ENCODE results near the gene DYNC1I1. TPM values are rescaled to one million over a fixed set of nuclear protein-coding genes. Genes with fewer than 3 reads are reported as not detected.

Gene DYNC1I1
- total RNA-seq, 4 donors from 2014 or later, result 7.8 to 21.3 (median 11.6) TPM

DNA sequence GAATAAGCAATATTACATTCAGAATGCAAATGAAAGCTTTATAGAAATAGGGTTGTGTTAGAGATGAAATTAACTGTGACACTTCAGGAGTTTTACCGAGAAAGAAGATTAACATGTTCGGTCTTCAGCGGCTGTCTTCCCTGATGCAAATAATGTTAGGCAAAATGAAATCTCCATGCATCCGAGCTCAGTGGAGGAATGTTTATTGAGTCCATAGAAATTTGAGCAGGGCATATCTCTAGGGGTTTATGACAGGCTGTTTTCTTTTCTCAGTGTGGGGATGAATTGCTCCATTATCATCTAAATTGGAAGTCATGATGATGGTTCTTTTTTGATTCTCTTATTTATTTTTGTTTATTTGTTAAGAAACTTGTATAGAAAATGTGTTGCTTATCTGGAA, 31.7 kb downstream of the DYNC1I1 start:
- no peak for DNase-seq
- ATAC-seq, result no peak
- in situ Hi-C loops (cut with MboI; ENCODE audit: low sequenced_read_pairs in 4 of 4) (no loop called here), intact Hi-C loops (cut with DNase I; ENCODE audit: low total_unique reads) (no loop called here)
- Histone ChIP-seq H3K36me3 (no peaks in the 10 kb centered on the region), H3K9me3 (no peaks in the 10 kb centered on the region), H3K27ac (no peak overlapping the region), H3K4me3 (no peak overlapping the region), H3K4me1 (no peaks in the 10 kb centered on the region), H3K27me3 (no peaks in the 10 kb centered on the region)
- TF ChIP-seq, protein P1, sequence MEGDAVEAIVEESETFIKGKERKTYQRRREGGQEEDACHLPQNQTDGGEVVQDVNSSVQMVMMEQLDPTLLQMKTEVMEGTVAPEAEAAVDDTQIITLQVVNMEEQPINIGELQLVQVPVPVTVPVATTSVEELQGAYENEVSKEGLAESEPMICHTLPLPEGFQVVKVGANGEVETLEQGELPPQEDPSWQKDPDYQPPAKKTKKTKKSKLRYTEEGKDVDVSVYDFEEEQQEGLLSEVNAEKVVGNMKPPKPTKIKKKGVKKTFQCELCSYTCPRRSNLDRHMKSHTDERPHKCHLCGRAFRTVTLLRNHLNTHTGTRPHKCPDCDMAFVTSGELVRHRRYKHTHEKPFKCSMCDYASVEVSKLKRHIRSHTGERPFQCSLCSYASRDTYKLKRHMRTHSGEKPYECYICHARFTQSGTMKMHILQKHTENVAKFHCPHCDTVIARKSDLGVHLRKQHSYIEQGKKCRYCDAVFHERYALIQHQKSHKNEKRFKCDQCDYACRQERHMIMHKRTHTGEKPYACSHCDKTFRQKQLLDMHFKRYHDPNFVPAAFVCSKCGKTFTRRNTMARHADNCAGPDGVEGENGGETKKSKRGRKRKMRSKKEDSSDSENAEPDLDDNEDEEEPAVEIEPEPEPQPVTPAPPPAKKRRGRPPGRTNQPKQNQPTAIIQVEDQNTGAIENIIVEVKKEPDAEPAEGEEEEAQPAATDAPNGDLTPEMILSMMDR (IDR thresholded peaks at IDR 0.05 in 4 of 5, conservative IDR thresholded peaks at IDR 0.05 in 1 of 5), result no peak
- no peak for TF ChIP-seq POLR2A (IDR thresholded peaks at IDR 0.05)

- in situ Hi-C loops (cut with MboI; ENCODE audit: low sequenced_read_pairs in 4 of 4) (no loop called here), intact Hi-C loops (cut with DNase I; ENCODE audit: low total_unique reads) (no loop called here)
- Histone ChIP-seq H3K4me1 (no peaks in the 10 kb centered on the region), H3K36me3 (no peaks in the 10 kb centered on the region), H3K27me3 (no peaks in the 10 kb centered on the region), H3K9me3 (no peaks in the 10 kb centered on the region), H3K4me3 (no peak overlapping the region), H3K27ac (no peak overlapping the region)
- DNase-seq (no peak), ATAC-seq (no peak)
- TF ChIP-seq, protein P1 (IDR thresholded peaks at IDR 0.05 in 4 of 5, conservative IDR thresholded peaks at IDR 0.05 in 1 of 5), result no peak
- TF ChIP-seq POLR2A (IDR thresholded peaks at IDR 0.05), result no peak
Observed at GRCh38 chr7:95805909-95806308, 33.6 kb downstream of the DYNC1I1 start.

GRCh38 chr7:95808396-95808795, 36.0 kb downstream of the DYNC1I1 start:
- Histone ChIP-seq H3K4me3 (no peak overlapping the region), H3K36me3 (no peaks in the 10 kb centered on the region), H3K9me3 (no peaks in the 10 kb centered on the region), H3K27ac (no peak overlapping the region), H3K27me3 (no peaks in the 10 kb centered on the region), H3K4me1 (peaks cover 0 to 5% of the 10 kb centered on the region in 2 donors)
- no peak for DNase-seq
- in situ Hi-C loops (cut with MboI; ENCODE audit: low sequenced_read_pairs in 4 of 4) (no loop called here), intact Hi-C loops (cut with DNase I; ENCODE audit: low total_unique reads) (no loop called here)
- no peak for TF ChIP-seq POLR2A (IDR thresholded peaks at IDR 0.05)
- TF ChIP-seq, protein P1 (IDR thresholded peaks at IDR 0.05 in 4 of 5, conservative IDR thresholded peaks at IDR 0.05 in 1 of 5), result no peak
- no peak for ATAC-seq

GRCh38 chr7:95811846-95812445, 39.6 kb downstream of the DYNC1I1 start:
- intact Hi-C loops (cut with DNase I; ENCODE audit: low total_unique reads), result no loop called here
- Histone ChIP-seq H3K4me1 (peaks cover 0 to 5% of the 10 kb centered on the region in 2 donors), H3K27ac (no peak overlapping the region), H3K4me3 (no peak overlapping the region), H3K36me3 (no peaks in the 10 kb centered on the region), H3K27me3 (no peaks in the 10 kb centered on the region), H3K9me3 (no peaks in the 10 kb centered on the region)
- ATAC-seq, result no peak
- TF ChIP-seq POLR2A (IDR thresholded peaks at IDR 0.05), result no peak
- TF ChIP-seq, protein P1 (IDR thresholded peaks at IDR 0.05 in 4 of 5, conservative IDR thresholded peaks at IDR 0.05 in 1 of 5), result no peak
- in situ Hi-C loops (cut with MboI; ENCODE audit: low sequenced_read_pairs in 4 of 4), result no loop called here
- no peak for DNase-seq

DNA sequence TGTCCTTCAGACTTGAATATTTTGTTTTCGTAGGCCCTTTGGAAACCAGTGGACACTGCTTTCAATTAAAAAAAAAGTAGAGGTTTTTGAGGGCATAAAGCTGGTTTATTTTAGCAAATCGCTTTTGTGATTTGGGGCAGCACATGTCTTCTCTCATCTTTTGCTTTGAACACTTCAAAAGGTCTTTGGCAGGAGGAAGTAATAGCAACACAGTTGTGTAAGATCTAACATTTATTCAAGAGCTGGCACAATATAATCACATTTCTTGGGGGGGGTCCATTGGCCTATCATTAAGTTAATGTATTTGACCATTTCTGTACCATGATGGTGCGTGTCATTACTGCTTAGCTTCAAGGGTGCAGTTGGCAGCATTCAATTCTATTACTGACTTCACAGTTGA, 42.4 kb downstream of the DYNC1I1 start:
- in situ Hi-C loops (cut with MboI; ENCODE audit: low sequenced_read_pairs in 4 of 4), result no loop called here
- Histone ChIP-seq H3K27me3 (no peaks in the 10 kb centered on the region), H3K4me3 (no peak overlapping the region), H3K4me1 (peaks cover 0 to 5% of the 10 kb centered on the region in 2 donors), H3K9me3 (no peaks in the 10 kb centered on the region), H3K36me3 (no peaks in the 10 kb centered on the region), H3K27ac (no peak overlapping the region)
- TF ChIP-seq POLR2A (IDR thresholded peaks at IDR 0.05), result no peak
- TF ChIP-seq, protein P1 (IDR thresholded peaks at IDR 0.05 in 4 of 5, conservative IDR thresholded peaks at IDR 0.05 in 1 of 5), result no peak
- ATAC-seq (no peak), DNase-seq (no peak)
- intact Hi-C loops (cut with DNase I; ENCODE audit: low total_unique reads), result no loop called here

All from gastrocnemius medialis (tissue), 4 donors.